T-cell (primary cell): Measurements from ENCODE around the gene KCNJ4. TPM values are rescaled to one million over a fixed set of nuclear protein-coding genes. Genes with fewer than 3 reads are reported as not detected.

ENCODE experiments used
- ATAC-seq, 4 experiments: fragments of 200-7000 bp in 3 of 4; fragments of 150-1000 bp in 1 of 4; cut with Tn5 transposase; replicated peaks in 1 of 4; 1 replicate in 3 of 4; 2 replicates in 1 of 4; pipeline ENCODE4 v1.10.0; 2021; ENCODE audit warnings: moderate library complexity in 3 of 4, mild to moderate bottlenecking in 2 of 4, moderate number of reproducible peaks in 1 of 4
- CTCF ChIA-PET, 2 donors: fragments of 300-600 bp; sonication (Branson Sonifier 250); formaldehyde crosslinking; loops; one replicate each; lab custom pipeline; 2022; ENCODE audit warnings: antibody characterized with exemption in 2 of 2; lab: Charles Lee
- POLR2A ChIA-PET, 2 donors: fragments of 300-600 bp; sonication (Branson Sonifier 250); formaldehyde crosslinking; loops; one replicate each; lab custom pipeline; 2022; ENCODE audit warnings: antibody characterized with exemption in 2 of 2; lab: Charles Lee
- DNase-seq, 35 experiments: peaks; one replicate each; pipeline versions ENCODE4 v3.0.0 to v3.0.0-alpha.2; 2013 to 2023
- H3K27ac ChIP-seq: one replicate; pipeline ENCODE4 v1.5.1; 2013; ENCODE audit warnings: low read length
- H3K27me3 ChIP-seq, 2 experiments: replicated peaks in 1 of 2; 1 replicate in 1 of 2; 2 replicates in 1 of 2; pipeline versions ENCODE4 v1.6.1 to v1.7.0; 2013; ENCODE audit warnings: low read length in 1 of 2, mixed read lengths in 1 of 2; ENCODE audit not compliant: control insufficient read depth in 2 of 2, insufficient read depth in 2 of 2; ENCODE audit errors: extremely low read depth in 1 of 2
- H3K36me3 ChIP-seq, 2 donors: 1 replicate in 1 of 2; 2 replicates in 1 of 2; pipeline versions ENCODE4 v1.6.1 to v1.7.0; 2013; ENCODE audit warnings: low read length in 1 of 2; ENCODE audit not compliant: control insufficient read depth in 2 of 2, insufficient read depth in 1 of 2; ENCODE audit errors: extremely low read depth in 1 of 2
- H3K4me1 ChIP-seq, 2 experiments: 1 replicate in 1 of 2; 2 replicates in 1 of 2; pipeline versions ENCODE4 v1.6.1 to v1.7.0; 2013; ENCODE audit warnings: low read length in 2 of 2, mixed read lengths in 1 of 2; ENCODE audit not compliant: insufficient read depth in 2 of 2, control insufficient read depth in 1 of 2; ENCODE audit errors: extremely low read depth in 1 of 2
- H3K4me3 ChIP-seq, 2 donors: 1 replicate in 1 of 2; 2 replicates in 1 of 2; pipeline versions ENCODE4 v1.5.1 to v1.7.0; 2013; ENCODE audit warnings: mild to moderate bottlenecking in 2 of 2, low read length in 1 of 2, moderate library complexity in 1 of 2; ENCODE audit not compliant: control insufficient read depth in 1 of 2; ENCODE audit errors: extremely low read depth in 1 of 2
- H3K9me3 ChIP-seq: 2 replicates; pipeline ENCODE4 v1.7.0; 2013
- H3K27ac Mint-ChIP-seq, 2 donors: one replicate each; pipeline ENCODE4 v1.8.0; 2020 to 2021; ENCODE audit warnings: mild to moderate bottlenecking in 2 of 2, mixed read lengths in 2 of 2
- H3K27me3 Mint-ChIP-seq, 2 donors: one replicate each; pipeline ENCODE4 v1.8.0; 2021 to 2022; ENCODE audit warnings: mixed read lengths in 2 of 2
- H3K36me3 Mint-ChIP-seq: one replicate; pipeline ENCODE4 v1.8.0; 2021; ENCODE audit warnings: mixed read lengths
- H3K4me1 Mint-ChIP-seq, 3 donors: one replicate each; pipeline ENCODE4 v1.8.0; 2020 to 2022; ENCODE audit warnings: mixed read lengths in 3 of 3, mild to moderate bottlenecking in 1 of 3
- H3K4me3 Mint-ChIP-seq, 3 donors: one replicate each; pipeline ENCODE4 v1.8.0; 2020 to 2022; ENCODE audit warnings: mild to moderate bottlenecking in 3 of 3, mixed read lengths in 3 of 3, moderate library complexity in 3 of 3
- H3K9me3 Mint-ChIP-seq, 3 donors: one replicate each; pipeline ENCODE4 v1.8.0; 2020 to 2022; ENCODE audit warnings: mixed read lengths in 3 of 3
- WGBS: methylation state at CpG from one replicate; pipeline ENCODE4 v1.1.5; 2013; ENCODE audit warnings: missing lambda C conversion rate; ENCODE audit not compliant: insufficient coverage; 5-methylcytosine and 5-hydroxymethylcytosine counted together
- total RNA-seq, 35 experiments: library from RNA in 6 of 35; stranded (reverse) in 6 of 35; fragments of 120-200 nt in 1 of 35; gene quantifications; one replicate each; pipeline versions ENCODE4 v1.2.1 to v1.2.4 and lab custom pipeline; 2013 to 2026

The KCNJ4 gene
- total RNA-seq, 5 donors from 2014 or later (not counting 1 experiment from before 2014, with no cell fraction given), result not detected

DNA sequence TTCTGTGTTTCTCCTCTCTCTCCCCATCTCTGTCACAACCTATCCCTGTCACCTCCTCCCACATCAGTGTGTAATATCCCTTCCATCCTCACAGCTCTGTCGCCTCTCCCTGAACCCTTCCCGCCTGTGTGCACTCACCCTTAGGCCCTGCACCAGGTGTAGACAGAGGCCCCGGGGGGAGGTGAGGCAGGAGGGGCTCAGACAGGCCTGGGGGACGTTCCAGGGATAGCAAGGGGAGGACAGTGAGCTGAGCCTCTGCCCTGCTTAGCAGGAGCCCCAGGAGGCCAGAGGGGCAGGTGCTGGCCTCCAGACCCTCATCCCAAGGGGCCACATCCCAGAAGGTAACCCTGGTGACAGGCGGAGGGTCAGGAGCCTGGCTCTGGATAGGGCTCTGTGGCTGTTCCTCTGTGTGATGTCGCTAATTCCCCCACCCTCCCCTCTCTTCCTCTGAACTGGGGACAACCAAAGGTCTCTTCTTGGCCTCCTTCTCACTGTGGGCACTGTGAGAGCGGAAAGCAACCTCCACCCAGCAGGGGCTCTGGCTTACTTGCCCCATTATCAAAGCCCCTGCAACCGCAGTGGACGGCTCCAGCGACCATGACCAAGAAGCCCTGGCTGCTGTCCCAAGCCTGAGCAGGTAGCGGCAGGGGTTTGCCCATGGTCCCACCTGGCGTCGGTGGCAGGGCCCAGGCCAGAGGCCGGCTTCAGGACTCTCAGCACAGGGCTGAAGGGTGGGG lies 35.7 kb downstream of the KCNJ4 start:
- ATAC-seq (no peak), DNase-seq (no peak)
- ChIA-PET POLR2A (no interaction called here), CTCF (no interaction called here)
- WGBS, result 89% methylated on average over 10 of the region's 14 CpGs
- Mint-ChIP-seq H3K27ac (no peak overlapping the region), H3K4me1 (no peaks in the 10 kb centered on the region), H3K9me3 (no peaks in the 10 kb centered on the region), H3K27me3 (no peaks in the 10 kb centered on the region), H3K36me3 (no peaks in the 10 kb centered on the region), H3K4me3 (no peak overlapping the region)
- H3K4me1 ChIP-seq, result no peaks in the 10 kb centered on the region
- no peaks in the 10 kb centered on the region for H3K9me3 ChIP-seq
- peaks cover 0 to 12% of the 10 kb centered on the region in 2 experiments for H3K27me3 ChIP-seq
- no peaks in the 10 kb centered on the region for H3K36me3 ChIP-seq
- H3K27ac ChIP-seq, result no peak overlapping the region
- H3K4me3 ChIP-seq, result no peak overlapping the region

DNA sequence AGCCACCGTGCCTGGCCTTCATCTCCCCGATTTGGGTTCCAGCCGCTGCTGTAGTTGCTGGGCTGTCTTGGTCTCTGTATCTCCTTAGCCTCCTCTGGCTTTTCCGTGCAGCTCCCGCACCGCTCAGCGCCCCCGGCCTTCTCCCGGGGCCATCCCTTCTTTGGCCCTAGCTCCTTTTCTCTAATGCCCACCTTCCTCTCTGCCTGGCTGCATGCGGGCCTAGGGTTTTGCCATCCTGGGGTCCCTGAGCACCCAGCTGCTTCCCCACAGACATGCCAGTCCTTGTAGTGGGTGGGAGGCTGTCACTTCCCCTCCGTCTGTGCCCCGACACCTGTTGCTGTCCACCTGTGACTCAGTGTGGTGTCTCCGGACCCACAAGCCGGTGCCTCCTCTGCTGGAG lies 36.4 kb downstream of the KCNJ4 start:
- DNase-seq (no peak), ATAC-seq (no peak)
- Histone ChIP-seq H3K27me3 (peaks cover 0 to 12% of the 10 kb centered on the region in 2 experiments), H3K9me3 (no peaks in the 10 kb centered on the region), H3K36me3 (no peaks in the 10 kb centered on the region), H3K4me3 (no peak overlapping the region), H3K4me1 (no peaks in the 10 kb centered on the region), H3K27ac (no peak overlapping the region)
- 82% methylated on average over 12 of the region's 14 CpGs for WGBS
- H3K4me1 Mint-ChIP-seq, result no peaks in the 10 kb centered on the region
- H3K27me3 Mint-ChIP-seq, result no peaks in the 10 kb centered on the region
- no peak overlapping the region for H3K4me3 Mint-ChIP-seq
- no peak overlapping the region for H3K27ac Mint-ChIP-seq
- ChIA-PET POLR2A (interaction anchor here in 1 of 2 donors (0.6 kb wide), 1 partner anchor 59 kb away, joined by 3 read pairs; no protein-coding TSS in a partner anchor), CTCF (no interaction called here)
- no peaks in the 10 kb centered on the region for H3K9me3 Mint-ChIP-seq
- no peaks in the 10 kb centered on the region for H3K36me3 Mint-ChIP-seq

DNA sequence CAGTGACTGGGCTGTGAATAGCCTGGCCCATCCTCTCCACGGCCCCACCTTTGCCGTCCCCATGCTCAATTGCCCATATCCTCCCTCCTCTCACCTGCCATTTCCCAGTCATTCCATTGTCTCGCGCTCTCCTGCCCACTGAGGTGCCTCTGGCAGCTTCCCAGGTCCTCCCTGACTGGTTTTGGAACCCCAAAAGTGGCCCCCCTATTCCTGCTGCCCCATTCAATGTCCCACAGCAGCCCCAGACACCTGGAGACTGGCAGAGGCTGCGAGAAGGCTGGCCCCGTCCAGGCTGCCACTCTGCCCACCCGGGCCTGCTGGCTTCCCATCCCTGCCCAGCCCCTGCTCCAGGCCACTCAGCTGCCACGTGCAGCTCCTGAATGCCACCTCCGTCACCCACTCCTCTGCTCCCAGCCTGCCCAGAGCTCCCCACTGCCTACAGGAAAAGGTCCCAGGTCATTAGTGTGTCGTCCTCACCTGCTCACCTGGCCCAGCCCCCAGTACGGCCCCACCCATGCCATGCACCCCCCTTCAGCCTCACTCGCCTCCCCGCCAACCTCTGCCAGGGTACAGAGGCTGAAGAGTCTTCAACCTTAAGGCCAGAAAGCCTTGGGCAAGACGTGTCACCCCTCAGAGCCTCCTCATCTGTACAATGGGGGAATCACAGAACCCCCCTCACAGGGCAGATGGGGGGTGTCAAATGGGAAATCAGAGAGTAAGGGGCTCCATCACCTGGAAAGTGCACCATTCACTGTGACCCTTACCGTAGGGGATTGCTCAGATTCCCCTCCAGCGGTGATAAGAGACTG lies 37.5 kb downstream of the KCNJ4 start:
- Histone ChIP-seq H3K27ac (no peak overlapping the region), H3K4me3 (no peak overlapping the region), H3K27me3 (peaks cover 0 to 6% of the 10 kb centered on the region in 2 experiments), H3K4me1 (peaks cover 0 to 5% of the 10 kb centered on the region in 2 experiments), H3K9me3 (no peaks in the 10 kb centered on the region), H3K36me3 (no peaks in the 10 kb centered on the region)
- Mint-ChIP-seq H3K9me3 (no peaks in the 10 kb centered on the region), H3K36me3 (no peaks in the 10 kb centered on the region), H3K4me1 (peaks cover 0 to 2% (median 0%) of the 10 kb centered on the region in 3 donors), H3K27me3 (no peaks in the 10 kb centered on the region), H3K27ac (no peak overlapping the region), H3K4me3 (no peak overlapping the region)
- ATAC-seq (no peak), DNase-seq (no peak)
- WGBS, result 88% methylated on average over 11 of the region's 16 CpGs
- POLR2A ChIA-PET, result no interaction called here
- CTCF ChIA-PET, result no interaction called here

DNA sequence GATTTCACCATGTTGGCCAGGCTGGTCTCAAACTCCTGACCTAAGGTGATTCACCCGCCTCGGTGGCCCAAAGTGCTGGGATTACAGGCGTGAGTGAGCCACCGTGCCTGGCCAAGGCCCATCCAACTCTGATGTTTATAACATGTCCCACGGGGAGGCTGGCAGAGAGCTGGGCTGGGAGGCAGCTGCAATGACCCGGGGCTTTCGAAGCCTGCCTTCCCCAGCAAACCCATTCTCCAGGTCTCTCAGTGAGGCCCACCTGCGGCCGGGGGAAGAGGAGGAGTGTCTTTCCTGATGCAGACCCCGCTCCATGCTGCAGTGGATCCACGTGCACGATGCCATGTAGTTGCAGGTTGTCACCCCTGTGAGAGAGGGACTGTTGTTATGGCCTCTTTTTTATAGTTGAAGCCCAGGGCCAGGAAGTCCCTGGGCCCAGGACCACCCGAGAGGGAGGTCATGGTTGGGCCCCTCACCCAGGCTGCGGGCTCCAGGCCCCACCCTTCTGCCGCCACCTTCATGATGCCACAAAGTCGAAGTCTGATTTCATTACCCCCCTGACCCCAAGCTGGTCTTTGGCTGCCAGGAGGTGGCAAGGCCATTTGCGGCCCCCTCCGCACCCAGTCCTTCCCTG lies 38.3 kb downstream of the KCNJ4 start:
- H3K9me3 Mint-ChIP-seq, result no peaks in the 10 kb centered on the region
- DNase-seq (no peak), ATAC-seq (no peak)
- no peak overlapping the region for H3K4me3 ChIP-seq
- H3K27ac Mint-ChIP-seq, result no peak overlapping the region
- peaks cover 0 to 2% of the 10 kb centered on the region in 2 donors for H3K27me3 Mint-ChIP-seq
- H3K27me3 ChIP-seq, result peaks cover 0 to 9% of the 10 kb centered on the region in 2 experiments
- WGBS, result 89% methylated on average over 9 of the region's 18 CpGs
- H3K36me3 ChIP-seq, result no peaks in the 10 kb centered on the region
- ChIA-PET POLR2A (no interaction called here), CTCF (no interaction called here)
- no peak overlapping the region for H3K4me3 Mint-ChIP-seq
- no peaks in the 10 kb centered on the region for H3K9me3 ChIP-seq
- H3K4me1 ChIP-seq, result peaks cover 0 to 8% of the 10 kb centered on the region in 2 experiments
- H3K36me3 Mint-ChIP-seq, result no peaks in the 10 kb centered on the region
- H3K27ac ChIP-seq, result no peak overlapping the region
- H3K4me1 Mint-ChIP-seq, result peaks cover 0 to 4% (median 2%) of the 10 kb centered on the region in 3 donors

DNA sequence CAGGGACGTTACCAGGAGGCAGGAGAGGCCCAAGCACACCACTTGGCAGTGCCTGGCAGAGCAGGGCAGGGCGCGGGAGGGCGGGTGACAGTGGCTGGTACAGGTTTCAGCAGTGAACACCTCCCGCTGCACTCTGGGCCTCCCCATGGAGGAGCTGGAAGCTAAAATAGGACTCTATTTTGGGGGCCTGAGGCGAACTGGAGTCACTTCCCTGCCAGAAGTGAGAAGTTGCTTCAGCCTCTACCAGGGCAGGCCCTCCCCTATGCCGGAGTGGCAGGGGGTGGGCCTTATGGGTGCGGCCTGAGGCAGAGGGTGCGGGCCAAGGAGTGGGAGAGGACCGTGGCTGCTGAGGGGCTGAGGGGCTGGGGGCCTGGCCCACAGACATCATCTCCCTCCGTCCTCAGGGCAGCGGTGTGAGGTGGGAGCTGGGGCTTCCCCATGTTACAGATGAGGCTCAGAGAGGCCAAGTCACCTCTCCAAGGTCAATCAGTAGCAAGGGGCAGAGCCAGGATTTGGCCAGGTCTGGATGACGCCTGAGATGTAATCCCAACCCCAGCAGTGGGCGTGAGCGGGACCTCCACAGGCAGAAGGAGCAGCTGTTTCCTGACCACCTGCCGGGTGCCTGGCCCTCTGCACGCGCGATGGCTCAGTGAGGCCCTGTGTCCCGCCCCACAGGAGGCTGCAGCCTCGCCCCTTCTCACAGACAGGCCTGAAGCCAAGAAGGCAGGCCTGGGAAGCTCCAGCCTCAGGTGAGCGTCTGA lies 39.3 kb downstream of the KCNJ4 start:
- H3K36me3 Mint-ChIP-seq, result no peaks in the 10 kb centered on the region
- Histone ChIP-seq H3K4me3 (no peak overlapping the region), H3K9me3 (no peaks in the 10 kb centered on the region), H3K4me1 (peaks cover 0 to 8% of the 10 kb centered on the region in 2 experiments), H3K27ac (no peak overlapping the region), H3K27me3 (peaks cover 0 to 9% of the 10 kb centered on the region in 2 experiments), H3K36me3 (no peaks in the 10 kb centered on the region)
- ChIA-PET CTCF (no interaction called here), POLR2A (no interaction called here)
- H3K9me3 Mint-ChIP-seq, result no peaks in the 10 kb centered on the region
- no peak overlapping the region for H3K4me3 Mint-ChIP-seq
- peaks cover 0 to 2% of the 10 kb centered on the region in 2 donors for H3K27me3 Mint-ChIP-seq
- peaks cover 0 to 4% (median 2%) of the 10 kb centered on the region in 3 donors for H3K4me1 Mint-ChIP-seq
- no peak overlapping the region for H3K27ac Mint-ChIP-seq
- 66% methylated on average over 17 of the region's 22 CpGs for WGBS
- ATAC-seq (no peak), DNase-seq (no peak)

DNA sequence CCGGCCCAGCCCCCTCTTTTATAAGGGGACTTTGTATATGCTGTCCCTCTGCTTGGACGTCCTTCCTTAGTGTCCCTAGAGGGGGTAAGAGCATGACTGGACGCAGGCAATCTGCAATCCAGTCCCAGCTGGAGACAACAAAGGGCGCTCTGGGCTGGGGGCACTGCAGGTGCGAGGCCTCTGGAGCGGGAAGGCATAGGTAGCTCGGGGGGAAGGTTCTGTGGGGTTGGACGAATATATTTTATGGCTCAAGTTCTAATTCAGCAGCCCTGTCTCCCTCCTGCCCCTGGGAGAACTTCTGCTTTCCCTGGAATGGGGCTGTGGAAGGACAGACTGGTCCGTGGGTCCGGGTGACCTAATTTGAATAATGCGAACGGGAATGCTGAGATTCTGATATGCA lies 40.0 kb downstream of the KCNJ4 start:
- no peak overlapping the region for H3K4me3 ChIP-seq
- peaks cover 0 to 8% of the 10 kb centered on the region in 2 experiments for H3K4me1 ChIP-seq
- no peaks in the 10 kb centered on the region for H3K9me3 ChIP-seq
- DNase-seq (no peak), ATAC-seq (no peak)
- no peaks in the 10 kb centered on the region for H3K36me3 ChIP-seq
- no peaks in the 10 kb centered on the region for H3K9me3 Mint-ChIP-seq
- ChIA-PET CTCF (no interaction called here), POLR2A (no interaction called here)
- WGBS, result 80% methylated on average over 10 of the region's 12 CpGs
- H3K27me3 Mint-ChIP-seq, result peaks cover 0 to 2% of the 10 kb centered on the region in 2 donors
- peaks cover 0 to 9% of the 10 kb centered on the region in 2 experiments for H3K27me3 ChIP-seq
- no peak overlapping the region for H3K4me3 Mint-ChIP-seq
- H3K27ac Mint-ChIP-seq, result no peak overlapping the region
- H3K36me3 Mint-ChIP-seq, result no peaks in the 10 kb centered on the region
- H3K4me1 Mint-ChIP-seq, result peaks cover 0 to 4% (median 2%) of the 10 kb centered on the region in 3 donors
- no peak overlapping the region for H3K27ac ChIP-seq
